ENCODE results near the gene TMPRSS11A. TPM values are rescaled to one million over a fixed set of nuclear protein-coding genes. Genes with fewer than 3 reads are reported as not detected.

The TMPRSS11A gene
- total and polyA plus RNA-seq, 2 of the 8 experiments (the other 6 are each of a cell fraction or from before 2014, with no cell fraction given): not detected

- no peaks in the 10 kb centered on the region for H3K79me1 ChIP-seq (ENCODE audit: low read depth, low read length)
- H2BK120ac ChIP-seq (replicated peaks; ENCODE audit: low read depth, low read length): no peak overlapping the region
- H4K20me1 ChIP-seq (replicated peaks in 1 of 2; ENCODE audit: control insufficient read depth in 1 of 2, insufficient read depth in 2 of 2, low read length in 2 of 2): no peaks in the 10 kb centered on the region
- H3K14ac ChIP-seq (ENCODE audit: insufficient read length): no peak overlapping the region
- H3K23ac ChIP-seq (ENCODE audit: insufficient read length): no peak overlapping the region
- no peaks in the 10 kb centered on the region for H3K79me2 ChIP-seq (ENCODE audit: control insufficient read depth in 1 of 2, insufficient read depth in 2 of 2, low read length in 2 of 2)
- H3K4ac ChIP-seq (replicated peaks; ENCODE audit: insufficient read length, low read depth, low read length): no peak overlapping the region
- no peak overlapping the region for H4K8ac ChIP-seq (ENCODE audit: extremely low read depth, insufficient read depth, low read length)
- ChIA-PET CTCF (ENCODE audit: partially characterized antibody) (interaction anchor here (0.7 to 0.8 kb wide), 2 partner anchors 100 to 491 kb away, joined by 3 read pairs; no protein-coding TSS in a partner anchor), POLR2A (ENCODE audit: partially characterized antibody) (no interaction called here)
- no peaks in the 10 kb centered on the region for H3K36me3 ChIP-seq (ENCODE audit: control insufficient read depth in 2 of 4, insufficient read depth in 4 of 4, low read length in 3 of 4)
- no peaks in the 10 kb centered on the region for H3K27me3 ChIP-seq (replicated peaks in 1 of 4; ENCODE audit: control insufficient read depth in 3 of 4, extremely low read depth in 1 of 4, insufficient read depth in 3 of 4, low read length in 3 of 4)
- no peak overlapping the region for H2BK12ac ChIP-seq (ENCODE audit: low read depth, low read length)
- no peak overlapping the region for H2BK20ac ChIP-seq (ENCODE audit: low read length)
- no peak overlapping the region for H3K18ac ChIP-seq (ENCODE audit: extremely low read depth, low read length)
- H3K27ac ChIP-seq (ENCODE audit: low read depth, low read length): no peak overlapping the region
- no peak overlapping the region for H2AK5ac ChIP-seq (ENCODE audit: low read depth, low read length)
- no peak overlapping the region for H4K5ac ChIP-seq (ENCODE audit: insufficient read length, low read depth, low read length)
- no peak overlapping the region for H2BK5ac ChIP-seq (ENCODE audit: low read depth, low read length)
- no peaks in the 10 kb centered on the region for H3K4me1 ChIP-seq (replicated peaks in 1 of 4; ENCODE audit: control insufficient read depth in 3 of 4, insufficient read depth in 4 of 4, low read length in 3 of 4)
- H2BK15ac ChIP-seq (ENCODE audit: low read length): no peak overlapping the region
- no peak for FAIRE-seq
- H2AFZ ChIP-seq (ENCODE audit: low read length): no peak overlapping the region
- H3K4me3 ChIP-seq (ENCODE audit: extremely low read depth in 1 of 4, insufficient read depth in 2 of 4, low read depth in 3 of 4, low read length in 4 of 4): no peak overlapping the region
- no peaks in the 10 kb centered on the region for H3K9me3 ChIP-seq (ENCODE audit: insufficient read depth in 2 of 2, low read depth in 1 of 2, low read length in 1 of 2)
- H3K9ac ChIP-seq (replicated peaks in 1 of 4; ENCODE audit: extremely low read depth in 1 of 4, low read depth in 3 of 4, low read length in 3 of 4): no peak overlapping the region
- TF ChIP-seq SUZ12 (IDR thresholded peaks at IDR 0.05; ENCODE audit: low read length): no peak
- no peak for TF ChIP-seq BACH1 (IDR thresholded peaks at IDR 0.05; ENCODE audit: low read length)
- TF ChIP-seq TEAD4 (IDR thresholded peaks at IDR 0.05; ENCODE audit: low read depth, low read length): no peak
- TF ChIP-seq GTF2F1 (IDR thresholded peaks at IDR 0.05; ENCODE audit: borderline replicate concordance, low read depth, low read length): no peak
- TF ChIP-seq POU5F1 (IDR thresholded peaks at IDR 0.05; ENCODE audit: low read depth, low read length): no peak
- no peak for TF ChIP-seq RAD21 (IDR thresholded peaks at IDR 0.05 in 1 of 2, conservative IDR thresholded peaks at IDR 0.05 in 1 of 2; ENCODE audit: low read depth in 2 of 2, low read length in 2 of 2)
- no peak for TF ChIP-seq TAF7 (optimal IDR thresholded peaks at IDR 0.05; ENCODE audit: borderline replicate concordance, low read depth, low read length)
- no peak for TF ChIP-seq CBX8 (IDR thresholded peaks at IDR 0.05; ENCODE audit: borderline replicate concordance, low read depth, low read length)
- no peak for TF ChIP-seq USF2 (IDR thresholded peaks at IDR 0.05; ENCODE audit: low read length)
- no peak for TF ChIP-seq CHD2 (IDR thresholded peaks at IDR 0.05; ENCODE audit: low read length)
- H3K23me2 ChIP-seq (ENCODE audit: low read depth, low read length): no peaks in the 10 kb centered on the region
- H4K91ac ChIP-seq (replicated peaks; ENCODE audit: insufficient read length, low read length): no peak overlapping the region
- no peak for DNase-seq (ENCODE audit: low read depth in 1 of 2, low spot score in 2 of 2)
- H3K56ac ChIP-seq (replicated peaks; ENCODE audit: insufficient read length, low read depth, low read length): no peak overlapping the region
- no peak overlapping the region for H3K4me2 ChIP-seq (ENCODE audit: insufficient read depth in 1 of 2, low read depth in 2 of 2, low read length in 2 of 2)
Measured at GRCh38 chr4:68011684-68012083, 48.4 kb upstream of the TMPRSS11A start.

Measured in H1 (cell line).